SK-N-SH treated with all-trans-retinoic acid at 6 μM for 48 hours (cell line): ENCODE results near the gene TCERG1L.

Experiments used
- ATAC-seq: fragments of 200-7000 bp; cut with Tn5 transposase; 3 replicates; pipeline ENCODE4 v1.9.1; 2020; ENCODE audit warnings: mild to moderate bottlenecking, moderate library complexity
- ARNTL ChIP-seq: fragments of 450-650 bp; formaldehyde crosslinking; IDR thresholded peaks from 2 replicates; pipeline ENCODE4 v1.5.0; 2020; ENCODE audit warnings: low read depth, mild to moderate bottlenecking, moderate library complexity, borderline replicate concordance
- BACH2 ChIP-seq: fragments of 250-450 bp; sonication (Bioruptor Pico); IDR thresholded peaks from 2 replicates; pipeline ENCODE4 v1.9.0; 2021; ENCODE audit warnings: mild to moderate bottlenecking, borderline replicate concordance
- CSDC2 ChIP-seq: fragments of 250-450 bp; sonication (Bioruptor Pico); IDR thresholded peaks from 2 replicates; pipeline ENCODE4 v1.5.0; 2020; ENCODE audit warnings: mild to moderate bottlenecking, moderate library complexity
- ESRRG ChIP-seq: fragments of 250-450 bp; sonication (Bioruptor Pico); IDR thresholded peaks from 2 replicates; pipeline ENCODE4 v1.6.1; 2021; ENCODE audit warnings: mild to moderate bottlenecking
- ISL1 ChIP-seq: fragments of 250-450 bp; sonication (Bioruptor Pico); IDR thresholded peaks from 2 replicates; pipeline ENCODE4 v2.1.2; 2022; ENCODE audit warnings: mild to moderate bottlenecking, moderate library complexity
- OSR1 ChIP-seq: fragments of 250-450 bp; sonication (Bioruptor Pico); IDR thresholded peaks from 2 replicates; pipeline ENCODE4 v1.8.0; 2022; ENCODE audit warnings: moderate library complexity, mild to moderate bottlenecking, inconsistent platforms
- PATZ1 ChIP-seq: fragments of 250-450 bp; sonication (Bioruptor Pico); IDR thresholded peaks from 2 replicates; pipeline ENCODE4 v1.8.0; 2020; ENCODE audit warnings: mild to moderate bottlenecking, moderate library complexity, borderline replicate concordance
- PPARA ChIP-seq: fragments of 250-450 bp; sonication (Bioruptor Pico); IDR thresholded peaks from 2 replicates; pipeline ENCODE4 v1.5.0; 2020; ENCODE audit warnings: mild to moderate bottlenecking, borderline replicate concordance
- RARB ChIP-seq: fragments of 250-450 bp; sonication (Bioruptor Pico); IDR thresholded peaks from 2 replicates; pipeline ENCODE4 v1.8.0; 2021; ENCODE audit warnings: mild to moderate bottlenecking, moderate library complexity
- SNAI2 ChIP-seq: fragments of 250-450 bp; sonication (Bioruptor Pico); IDR thresholded peaks from 2 replicates; pipeline ENCODE4 v1.5.0; 2020; ENCODE audit warnings: mild to moderate bottlenecking, moderate library complexity
- TCF4 ChIP-seq: fragments of 250-450 bp; sonication (Bioruptor Pico); IDR thresholded peaks from 2 replicates; pipeline ENCODE4 v1.8.0; 2021; ENCODE audit warnings: mild to moderate bottlenecking, moderate library complexity, borderline replicate concordance
- TOX ChIP-seq: fragments of 250-450 bp; sonication (Bioruptor Pico); IDR thresholded peaks from 2 replicates; pipeline ENCODE4 v1.8.0; 2021; ENCODE audit warnings: mild to moderate bottlenecking, moderate library complexity, borderline replicate concordance
- TSHZ2 ChIP-seq: fragments of 250-450 bp; sonication (Bioruptor Pico); IDR thresholded peaks from 2 replicates; pipeline ENCODE4 v1.5.0; 2020; ENCODE audit warnings: mild to moderate bottlenecking, moderate library complexity
- ZFP3 ChIP-seq: fragments of 250-450 bp; sonication (Bioruptor Pico); IDR thresholded peaks from 2 replicates; pipeline ENCODE4 v1.5.0; 2020; ENCODE audit warnings: mild to moderate bottlenecking, moderate library complexity
- ZFP30 ChIP-seq: fragments of 450-650 bp; formaldehyde crosslinking; IDR thresholded peaks from 2 replicates; pipeline ENCODE4 v1.5.0; 2022; ENCODE audit warnings: mild to moderate bottlenecking, moderate library complexity
- ZNF565 ChIP-seq: fragments of 450-650 bp; formaldehyde crosslinking; conservative IDR thresholded peaks from 2 replicates; pipeline ENCODE4 v1.5.0; 2020; ENCODE audit warnings: low read depth, mild to moderate bottlenecking, moderate library complexity
- ZNF70 ChIP-seq: fragments of 450-650 bp; formaldehyde crosslinking; IDR thresholded peaks from 2 replicates; pipeline ENCODE4 v1.5.0; 2020; ENCODE audit warnings: mild to moderate bottlenecking, moderate library complexity
- ZNF8 ChIP-seq: fragments of 450-650 bp; formaldehyde crosslinking; IDR thresholded peaks from 2 replicates; pipeline ENCODE4 v1.5.0; 2020; ENCODE audit warnings: mild to moderate bottlenecking, moderate library complexity
- TF ChIP-seq, protein P1 (sequence below): fragments of 250-450 bp; sonication (Bioruptor Pico); IDR thresholded peaks from 2 replicates; pipeline ENCODE4 v1.8.0; 2021; ENCODE audit warnings: low read depth, mild to moderate bottlenecking, moderate library complexity, borderline replicate concordance
- TF ChIP-seq, protein P2 (sequence below): fragments of 250-450 bp; sonication (Bioruptor Pico); IDR thresholded peaks from 2 replicates; pipeline ENCODE4 v1.5.1; 2021; ENCODE audit warnings: mild to moderate bottlenecking, moderate library complexity
- TF ChIP-seq, protein P3 (sequence below): fragments of 250-450 bp; sonication (Bioruptor Pico); IDR thresholded peaks from 2 replicates; pipeline ENCODE4 v1.5.1; 2020; ENCODE audit warnings: low read depth, mild to moderate bottlenecking, moderate library complexity

Gene TCERG1L

DNA sequence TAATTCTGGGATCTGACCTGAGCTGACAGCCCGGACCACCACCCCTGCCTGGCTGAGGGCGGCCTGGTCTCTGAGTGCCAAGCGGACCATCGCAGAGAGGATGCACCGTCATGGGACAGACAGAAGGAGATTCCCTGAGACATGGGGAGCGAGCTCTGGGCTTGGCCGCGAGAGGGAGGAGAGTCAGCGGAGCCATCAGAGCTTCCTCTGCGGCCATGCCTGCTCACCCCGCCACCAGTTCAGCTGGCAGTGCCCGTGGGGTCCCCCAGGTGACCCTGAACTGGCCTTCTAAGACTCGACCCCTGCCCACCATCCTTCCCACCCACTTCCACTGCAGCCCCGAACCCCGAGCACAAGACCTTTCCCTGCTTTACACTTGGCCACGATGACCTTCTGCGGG lies 152.8 kb downstream of the TCERG1L start:
- TF ChIP-seq BACH2 (CRISPR knock-in tag): no peak
- TF ChIP-seq OSR1 (CRISPR knock-in tag): no peak
- TF ChIP-seq PPARA (CRISPR knock-in tag): no peak
- no peak for TF ChIP-seq PATZ1
- no peak for TF ChIP-seq ZNF70 (CRISPR knock-in tag)
- TF ChIP-seq ESRRG (CRISPR knock-in tag): no peak
- TF ChIP-seq TCF4 (CRISPR knock-in tag): no peak
- no peak for TF ChIP-seq ISL1 (CRISPR knock-in tag)
- no peak for TF ChIP-seq TSHZ2 (CRISPR knock-in tag)
- no peak for TF ChIP-seq CSDC2 (CRISPR knock-in tag)
- TF ChIP-seq ZNF8: no peak
- ATAC-seq: no peak

- TF ChIP-seq PATZ1 (no peak), TOX (CRISPR knock-in tag) (no peak), ZFP30 (no peak), ESRRG (CRISPR knock-in tag) (no peak), ZNF70 (CRISPR knock-in tag) (no peak), CSDC2 (CRISPR knock-in tag) (no peak), ZFP3 (CRISPR knock-in tag) (no peak), ISL1 (CRISPR knock-in tag) (no peak), ZNF565 (no peak), RARB (CRISPR knock-in tag) (no peak), OSR1 (CRISPR knock-in tag) (no peak), ARNTL (CRISPR knock-in tag) (no peak), SNAI2 (CRISPR knock-in tag) (no peak), TCF4 (CRISPR knock-in tag) (no peak)
- TF ChIP-seq, protein P1, sequence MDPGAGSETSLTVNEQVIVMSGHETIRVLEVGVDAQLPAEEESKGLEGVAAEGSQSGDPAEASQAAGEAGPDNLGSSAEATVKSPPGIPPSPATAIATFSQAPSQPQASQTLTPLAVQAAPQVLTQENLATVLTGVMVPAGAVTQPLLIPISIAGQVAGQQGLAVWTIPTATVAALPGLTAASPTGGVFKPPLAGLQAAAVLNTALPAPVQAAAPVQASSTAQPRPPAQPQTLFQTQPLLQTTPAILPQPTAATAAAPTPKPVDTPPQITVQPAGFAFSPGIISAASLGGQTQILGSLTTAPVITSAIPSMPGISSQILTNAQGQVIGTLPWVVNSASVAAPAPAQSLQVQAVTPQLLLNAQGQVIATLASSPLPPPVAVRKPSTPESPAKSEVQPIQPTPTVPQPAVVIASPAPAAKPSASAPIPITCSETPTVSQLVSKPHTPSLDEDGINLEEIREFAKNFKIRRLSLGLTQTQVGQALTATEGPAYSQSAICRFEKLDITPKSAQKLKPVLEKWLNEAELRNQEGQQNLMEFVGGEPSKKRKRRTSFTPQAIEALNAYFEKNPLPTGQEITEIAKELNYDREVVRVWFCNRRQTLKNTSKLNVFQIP (CRISPR knock-in tag): no peak
- TF ChIP-seq, protein P2, sequence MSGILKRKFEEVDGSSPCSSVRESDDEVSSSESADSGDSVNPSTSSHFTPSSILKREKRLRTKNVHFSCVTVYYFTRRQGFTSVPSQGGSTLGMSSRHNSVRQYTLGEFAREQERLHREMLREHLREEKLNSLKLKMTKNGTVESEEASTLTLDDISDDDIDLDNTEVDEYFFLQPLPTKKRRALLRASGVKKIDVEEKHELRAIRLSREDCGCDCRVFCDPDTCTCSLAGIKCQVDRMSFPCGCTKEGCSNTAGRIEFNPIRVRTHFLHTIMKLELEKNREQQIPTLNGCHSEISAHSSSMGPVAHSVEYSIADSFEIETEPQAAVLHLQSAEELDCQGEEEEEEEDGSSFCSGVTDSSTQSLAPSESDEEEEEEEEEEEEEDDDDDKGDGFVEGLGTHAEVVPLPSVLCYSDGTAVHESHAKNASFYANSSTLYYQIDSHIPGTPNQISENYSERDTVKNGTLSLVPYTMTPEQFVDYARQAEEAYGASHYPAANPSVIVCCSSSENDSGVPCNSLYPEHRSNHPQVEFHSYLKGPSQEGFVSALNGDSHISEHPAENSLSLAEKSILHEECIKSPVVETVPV (CRISPR knock-in tag): no peak
- no peak for ATAC-seq
Measured at GRCh38 chr10:131157899-131158298, 153.6 kb downstream of the TCERG1L start.

GRCh38 chr10:131155876-131156230 lies 155.7 kb downstream of the TCERG1L start:
- ATAC-seq: no peak
- TF ChIP-seq ZFP3 (CRISPR knock-in tag) (no peak), RARB (CRISPR knock-in tag) (no peak), ARNTL (CRISPR knock-in tag) (no peak), PPARA (CRISPR knock-in tag) (no peak), OSR1 (CRISPR knock-in tag) (no peak)
- TF ChIP-seq, protein P3, sequence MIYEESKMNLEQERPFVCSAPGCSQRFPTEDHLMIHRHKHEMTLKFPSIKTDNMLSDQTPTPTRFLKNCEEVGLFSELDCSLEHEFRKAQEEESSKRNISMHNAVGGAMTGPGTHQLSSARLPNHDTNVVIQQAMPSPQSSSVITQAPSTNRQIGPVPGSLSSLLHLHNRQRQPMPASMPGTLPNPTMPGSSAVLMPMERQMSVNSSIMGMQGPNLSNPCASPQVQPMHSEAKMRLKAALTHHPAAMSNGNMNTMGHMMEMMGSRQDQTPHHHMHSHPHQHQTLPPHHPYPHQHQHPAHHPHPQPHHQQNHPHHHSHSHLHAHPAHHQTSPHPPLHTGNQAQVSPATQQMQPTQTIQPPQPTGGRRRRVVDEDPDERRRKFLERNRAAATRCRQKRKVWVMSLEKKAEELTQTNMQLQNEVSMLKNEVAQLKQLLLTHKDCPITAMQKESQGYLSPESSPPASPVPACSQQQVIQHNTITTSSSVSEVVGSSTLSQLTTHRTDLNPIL: no peak
